ENCODE data around the gene PRDM16.
A peak's percentile ranks its signal among the peaks of the same experiment; 100 is the strongest.

The PRDM16 gene

DNA sequence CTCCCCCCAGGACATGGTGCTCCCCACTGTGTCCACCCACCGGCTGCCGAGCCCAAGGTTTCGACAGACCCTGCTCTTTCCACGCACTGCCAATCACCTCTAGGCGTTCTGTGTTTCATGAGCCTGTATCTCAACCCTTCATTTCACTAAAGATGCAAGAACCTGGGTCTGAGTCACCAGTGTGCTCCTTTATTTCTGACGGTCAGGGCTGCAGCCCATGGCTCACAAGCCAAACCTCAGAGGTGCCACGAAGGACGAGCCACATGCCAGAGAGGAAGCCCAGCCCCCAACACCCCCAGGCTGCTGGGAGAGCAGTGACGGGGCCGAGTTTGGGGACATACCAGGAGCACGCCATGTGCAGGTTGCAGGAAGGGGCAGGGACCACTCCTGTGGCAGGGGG, 306.2 kb downstream of the PRDM16 start:
- no peak for DNase-seq

DNA sequence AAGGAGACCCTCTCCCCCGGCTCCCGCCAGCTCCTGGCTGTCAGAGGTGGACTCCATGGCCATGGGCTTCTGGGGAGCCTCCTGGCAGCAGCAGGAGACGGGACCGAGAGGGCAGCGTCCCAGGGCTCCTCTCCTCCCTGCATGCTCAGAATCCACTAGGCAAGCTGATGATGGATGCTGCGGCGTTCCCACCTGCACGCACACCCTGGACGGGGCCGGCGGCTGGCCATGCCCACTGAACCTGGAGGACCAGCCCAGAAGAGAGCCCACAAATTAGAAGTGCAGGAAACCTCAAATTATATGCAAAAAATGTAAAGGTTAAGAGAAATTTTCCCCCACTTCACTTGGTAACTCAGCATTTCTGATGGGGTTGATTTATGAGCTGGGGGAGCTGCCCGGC, 308.2 kb downstream of the PRDM16 start:
- DNase-seq: no peak

DNA sequence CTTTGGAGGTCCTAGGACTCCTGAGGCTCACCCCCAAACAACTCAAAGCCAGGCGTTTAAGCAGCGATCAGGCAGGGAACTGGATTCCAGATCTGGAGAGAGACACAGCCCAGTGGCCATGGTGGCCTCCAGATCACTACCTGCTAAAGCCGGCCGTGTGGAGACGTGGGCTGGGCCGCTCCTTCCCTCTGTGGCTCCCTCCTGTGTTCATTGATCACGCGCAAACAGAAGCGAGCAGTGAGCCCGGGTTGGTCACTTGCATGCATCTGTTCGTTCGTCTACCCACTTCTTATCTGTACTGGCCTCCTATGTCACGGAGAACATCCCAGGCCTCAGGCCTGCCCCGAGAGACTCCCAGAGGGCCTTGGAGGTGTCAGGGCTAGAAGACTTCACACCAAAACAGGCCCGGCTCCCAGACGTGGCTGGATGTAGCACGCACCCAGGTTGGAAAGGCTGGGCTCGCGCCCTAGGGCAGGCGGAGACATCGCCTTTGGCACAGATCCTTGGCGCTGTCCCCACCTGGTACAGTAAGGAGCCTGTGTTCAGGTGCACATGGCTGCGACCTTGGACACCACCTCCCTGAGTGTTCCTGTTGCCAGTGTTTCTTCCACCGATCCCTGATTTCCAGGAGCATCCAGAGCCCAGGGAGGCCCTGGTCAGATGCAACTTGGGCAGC, 308.7 kb downstream of the PRDM16 start:
- no peak for DNase-seq

GRCh38 chr1:3378411-3379208, 309.6 kb downstream of the PRDM16 start:
- DNase-seq: no peak

DNA sequence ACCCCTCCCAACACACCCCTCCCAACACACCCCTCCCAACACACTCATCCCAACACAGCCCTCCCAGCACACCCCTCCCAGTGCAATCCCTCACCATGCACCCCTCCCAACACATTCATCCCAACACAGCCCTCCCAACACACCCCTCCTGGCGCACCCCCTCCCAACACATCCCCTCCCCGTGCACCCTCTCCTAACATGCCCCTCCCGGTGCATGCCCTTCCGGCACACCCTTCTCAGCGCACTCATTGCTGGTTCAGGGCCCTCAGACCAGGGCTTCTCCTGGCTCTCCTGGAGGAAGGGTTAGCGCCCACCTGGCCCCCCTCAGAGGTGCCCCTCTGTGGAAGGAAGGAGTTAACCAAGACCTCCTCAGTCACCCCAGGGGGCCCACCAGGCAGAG, 310.9 kb downstream of the PRDM16 start:
- no peak for DNase-seq

DNA sequence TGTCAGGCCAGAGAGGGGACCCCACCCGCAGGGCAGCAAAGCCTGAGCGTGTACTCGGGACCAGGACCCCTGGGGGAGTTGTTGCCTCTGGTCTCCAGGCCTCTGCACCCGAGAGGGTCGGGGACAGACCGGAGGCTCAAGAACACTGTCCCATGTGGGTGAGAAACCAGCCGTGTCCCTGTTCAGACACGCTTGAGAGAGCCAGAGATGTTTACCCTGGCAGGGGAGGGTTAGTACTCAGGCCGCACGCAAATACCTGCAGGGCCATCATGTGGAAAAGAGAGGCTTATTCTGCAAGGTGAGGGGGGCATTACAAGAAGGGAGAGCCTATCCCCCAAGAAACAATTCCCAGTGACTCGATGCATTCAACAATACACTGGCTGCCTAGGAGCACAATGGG, 311.5 kb downstream of the PRDM16 start:
- peak; percentile 55 for DNase-seq

- DNase-seq: no peak
Measured at GRCh38 chr1:3381901-3382300, 312.9 kb downstream of the PRDM16 start.

DNA sequence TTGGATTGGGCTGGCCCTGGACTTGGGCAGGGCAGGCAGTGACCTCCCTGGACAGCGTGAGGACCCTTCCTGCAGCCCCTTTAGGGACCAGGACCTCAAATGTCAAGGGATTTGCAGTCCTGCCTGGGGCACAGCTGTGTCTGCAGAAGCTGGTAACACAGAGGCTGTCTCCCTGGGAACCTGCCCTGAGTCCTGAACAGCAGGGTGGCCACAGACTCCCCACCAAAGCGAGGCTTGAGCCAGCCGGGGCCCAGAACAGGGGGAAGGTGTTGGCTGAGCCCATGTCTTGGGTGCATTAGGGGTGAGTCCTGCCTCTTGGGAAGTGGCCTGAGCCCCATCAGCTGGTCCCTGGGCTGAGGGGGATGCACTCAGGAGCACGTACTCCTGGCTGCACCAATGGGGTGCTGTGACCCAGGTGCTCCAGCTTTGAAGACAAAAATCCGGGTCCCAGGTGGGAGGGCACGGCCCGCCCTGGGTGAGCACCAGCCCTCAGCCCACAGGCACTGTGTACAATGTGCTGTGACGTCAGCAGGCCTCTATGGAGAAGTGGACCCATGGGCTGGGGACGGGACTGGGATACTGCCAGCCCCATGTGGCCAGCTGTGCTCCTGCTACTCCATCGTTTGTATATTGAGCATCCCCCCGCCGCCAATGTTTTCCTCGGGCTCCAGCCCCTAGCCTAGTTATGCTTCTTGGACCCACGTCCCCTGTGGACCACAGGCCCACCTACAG, 313.5 kb downstream of the PRDM16 start:
- no peak for DNase-seq

- DNase-seq: no peak
Measured at GRCh38 chr1:3383679-3384078, 314.7 kb downstream of the PRDM16 start.

DNA sequence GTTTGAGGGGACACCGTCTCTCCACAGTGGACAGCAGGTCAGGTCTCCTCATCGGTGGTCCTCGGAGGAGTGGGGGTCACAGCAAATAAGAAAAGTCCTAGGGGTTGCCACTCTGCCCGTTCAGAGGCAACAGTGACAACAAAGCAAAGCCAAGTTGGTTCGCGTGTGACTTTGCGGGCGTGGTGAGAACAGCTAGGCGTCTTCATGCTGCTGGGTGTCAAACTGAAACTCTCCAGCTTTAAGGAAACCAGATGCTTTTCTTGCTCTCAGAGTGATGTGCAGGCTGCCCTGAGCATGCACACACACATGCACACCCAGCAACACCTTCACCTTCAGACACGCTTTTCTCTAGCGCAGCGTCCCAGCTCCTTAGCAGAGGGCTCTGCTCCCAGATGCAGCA, 315.4 kb downstream of the PRDM16 start:
- DNase-seq: no peak

DNA sequence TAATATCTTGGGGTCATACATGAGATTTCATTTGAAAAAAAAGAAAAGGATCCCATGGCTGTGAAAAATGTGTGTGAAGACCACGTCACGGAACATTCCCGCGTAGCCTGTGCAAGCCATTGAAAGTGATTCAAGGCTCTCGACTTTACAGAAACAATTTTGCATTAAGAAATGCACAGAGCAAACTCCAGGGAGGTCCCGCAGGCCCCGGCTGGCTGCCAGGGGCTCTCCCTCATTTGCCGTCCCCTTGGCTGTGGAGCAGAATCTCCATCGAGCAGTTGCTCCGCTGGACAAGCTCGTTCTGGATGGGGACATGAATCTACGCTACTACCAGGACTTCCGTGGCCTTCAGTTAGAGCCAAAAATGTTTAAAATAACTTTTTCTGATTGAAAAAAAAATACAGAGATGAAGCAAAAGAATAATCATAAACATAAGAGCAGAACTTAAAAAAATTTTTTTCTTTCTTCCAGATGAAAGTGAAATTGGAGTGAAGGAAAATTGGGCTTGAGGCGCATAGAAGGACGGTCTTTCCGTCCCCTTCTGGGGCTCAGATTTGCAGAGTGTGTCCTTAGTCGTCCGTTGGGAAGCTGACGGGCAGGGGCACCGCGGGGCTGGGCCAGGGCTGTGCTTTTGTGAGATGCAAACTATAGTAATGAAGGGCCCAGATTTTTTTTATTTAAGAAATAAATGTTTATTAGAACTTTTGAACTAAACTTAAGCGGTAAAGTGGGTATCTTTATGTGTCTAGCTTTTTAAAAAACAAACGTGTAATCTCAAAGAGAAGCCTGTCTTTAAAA, 317.4 kb downstream of the PRDM16 start:
- DNase-seq: no peak

DNA sequence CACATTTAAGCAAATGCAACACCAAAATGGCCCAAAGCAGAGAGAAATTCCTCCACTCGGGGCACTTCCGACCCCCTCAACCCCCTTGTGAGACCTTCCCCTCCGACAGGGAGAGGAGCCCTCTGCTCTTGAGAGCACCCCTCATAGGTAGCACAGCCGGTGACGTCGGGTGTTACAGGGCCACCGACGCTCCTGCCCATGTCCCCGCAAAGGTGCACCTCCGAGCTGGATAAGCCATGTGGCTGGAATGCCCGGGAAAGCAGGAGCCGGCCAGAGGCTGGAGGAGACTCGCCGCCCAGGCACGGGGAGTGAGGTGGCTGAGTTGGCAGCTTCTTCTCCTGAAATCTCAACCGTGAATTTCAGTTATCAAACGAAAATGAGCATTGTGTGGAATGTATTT, 318.4 kb downstream of the PRDM16 start:
- DNase-seq: no peak

- DNase-seq: no peak
Measured at GRCh38 chr1:3389093-3389833, 320.3 kb downstream of the PRDM16 start.

GRCh38 chr1:3390291-3390690, 321.3 kb downstream of the PRDM16 start:
- DNase-seq: no peak

DNA sequence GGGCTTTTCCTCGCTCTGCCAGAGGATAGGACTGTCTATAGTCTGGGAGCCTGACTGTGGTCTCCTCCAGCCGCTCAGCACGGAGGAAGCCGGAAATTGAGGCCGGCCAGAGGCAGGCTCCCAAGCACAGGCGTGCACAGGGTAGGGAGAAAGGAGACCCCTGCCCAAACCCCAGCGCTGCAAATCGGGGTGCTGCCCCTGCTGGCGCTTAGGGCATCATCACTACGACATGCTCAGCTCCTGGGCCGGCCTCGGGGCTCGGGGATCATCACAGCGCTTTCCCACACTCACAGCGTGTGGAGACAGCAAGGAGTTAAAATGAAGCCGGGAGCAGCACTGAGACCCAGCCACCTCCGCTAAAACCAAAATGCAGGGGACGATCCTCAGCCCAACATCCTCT, 322.7 kb downstream of the PRDM16 start:
- peak; percentile 48 for DNase-seq

GRCh38 chr1:3393024-3393986, 324.3 kb downstream of the PRDM16 start:
- peak; percentile 72 for DNase-seq

- DNase-seq: peak; percentile 48
Measured at GRCh38 chr1:3393987-3394920, 325.3 kb downstream of the PRDM16 start.

- DNase-seq: no peak
Measured at GRCh38 chr1:3396411-3396810, 327.4 kb downstream of the PRDM16 start.

DNA sequence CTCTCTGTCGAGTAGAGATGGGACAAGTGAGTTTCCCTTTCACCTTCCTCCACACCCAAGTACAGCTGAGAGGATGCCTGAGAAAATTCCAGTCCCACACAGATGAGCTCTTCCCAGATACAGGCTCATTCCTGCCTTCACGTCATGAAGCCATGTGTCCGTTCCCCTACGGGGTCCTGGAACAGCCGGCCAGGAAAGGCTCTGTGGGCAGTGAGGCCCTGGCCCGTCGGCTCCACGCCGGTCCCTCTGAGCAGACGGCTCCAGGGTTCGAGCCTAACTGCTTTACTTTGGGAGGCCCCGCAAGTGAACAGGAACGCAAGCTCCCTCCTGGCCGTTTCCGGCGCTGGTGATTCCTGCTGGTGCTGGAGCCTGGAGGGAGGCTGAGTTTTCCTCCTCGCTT, 328.3 kb downstream of the PRDM16 start:
- DNase-seq: no peak
